Mammary epithelial cell (primary cell): Measurements from ENCODE around the gene ELMO1.

Experiments used
- CTCF ChIP-seq, 2 donors: IDR thresholded peaks in 1 of 2; conservative IDR thresholded peaks in 1 of 2; 2 replicates each; pipeline ENCODE4 v1.5.1; 2011 to 2012; ENCODE audit warnings: inconsistent platforms in 2 of 2, low read length in 2 of 2, mild to moderate bottlenecking in 2 of 2, control low read depth in 1 of 2, low read depth in 1 of 2; ENCODE audit not compliant: insufficient read depth in 1 of 2; ENCODE audit errors: extremely low read depth in 1 of 2
- EZH2 ChIP-seq: IDR thresholded peaks from 2 replicates; pipeline ENCODE4 v1.6.1; 2012; ENCODE audit warnings: low read length, inconsistent platforms, borderline replicate concordance

GRCh38 chr7:37442268-37442667, 6.4 kb downstream of the ELMO1 start:
- TF ChIP-seq CTCF (conservative IDR thresholded peaks at IDR 0.05 in 1 of 2, IDR thresholded peaks at IDR 0.05 in 1 of 2; ENCODE audit: extremely low read depth in 1 of 2, insufficient read depth in 1 of 2, low read depth in 1 of 2, low read length in 2 of 2) = no peak
- no peak for TF ChIP-seq EZH2
